Activated naive CD4-positive, alpha-beta T cell treated with anti-CD3 and anti-CD28 coated beads for 36 hours (primary cell): Measurements from ENCODE around the gene IGSF6. TPM values are rescaled to one million over a fixed set of nuclear protein-coding genes. Genes with fewer than 3 reads are reported as not detected.

Experiments
- CTCF ChIA-PET: fragments of 350-600 bp; sonication (Branson Sonifier 250); formaldehyde crosslinking; loops from one replicate; lab custom pipeline; 2021; ENCODE audit warnings: antibody characterized with exemption; lab: Charles Lee
- DNase-seq: peaks from one replicate; pipeline ENCODE4 v3.0.0-alpha.2; 2020
- H3K27ac Mint-ChIP-seq: one replicate; pipeline ENCODE4 v1.8.0; 2021; ENCODE audit warnings: mild to moderate bottlenecking, mixed read lengths
- H3K27me3 Mint-ChIP-seq: one replicate; pipeline ENCODE4 v1.8.0; 2021; ENCODE audit warnings: low read depth, mixed read lengths
- H3K36me3 Mint-ChIP-seq: one replicate; pipeline ENCODE4 v1.8.0; 2021; ENCODE audit warnings: low read depth, mixed read lengths
- H3K4me1 Mint-ChIP-seq: one replicate; pipeline ENCODE4 v1.8.0; 2021; ENCODE audit warnings: low read depth, mixed read lengths
- H3K4me3 Mint-ChIP-seq: one replicate; pipeline ENCODE4 v1.8.0; 2021; ENCODE audit warnings: mild to moderate bottlenecking, moderate library complexity, mixed read lengths
- H3K9me3 Mint-ChIP-seq: one replicate; pipeline ENCODE4 v1.8.0; 2021; ENCODE audit warnings: mixed read lengths
- intact Hi-C: fragments of 100-400 bp; cut with micrococcal nuclease; formaldehyde crosslinking; loops from one replicate; pipeline ENCODE4 v1.15.1; 2023
- total RNA-seq, 2 experiments: library from RNA; stranded (reverse); gene quantifications; one replicate each; pipeline ENCODE4 v1.2.3, GENCODE V29; 2021

IGSF6 gene
- total RNA-seq, 2 experiments from 2014 or later, result not detected

DNA sequence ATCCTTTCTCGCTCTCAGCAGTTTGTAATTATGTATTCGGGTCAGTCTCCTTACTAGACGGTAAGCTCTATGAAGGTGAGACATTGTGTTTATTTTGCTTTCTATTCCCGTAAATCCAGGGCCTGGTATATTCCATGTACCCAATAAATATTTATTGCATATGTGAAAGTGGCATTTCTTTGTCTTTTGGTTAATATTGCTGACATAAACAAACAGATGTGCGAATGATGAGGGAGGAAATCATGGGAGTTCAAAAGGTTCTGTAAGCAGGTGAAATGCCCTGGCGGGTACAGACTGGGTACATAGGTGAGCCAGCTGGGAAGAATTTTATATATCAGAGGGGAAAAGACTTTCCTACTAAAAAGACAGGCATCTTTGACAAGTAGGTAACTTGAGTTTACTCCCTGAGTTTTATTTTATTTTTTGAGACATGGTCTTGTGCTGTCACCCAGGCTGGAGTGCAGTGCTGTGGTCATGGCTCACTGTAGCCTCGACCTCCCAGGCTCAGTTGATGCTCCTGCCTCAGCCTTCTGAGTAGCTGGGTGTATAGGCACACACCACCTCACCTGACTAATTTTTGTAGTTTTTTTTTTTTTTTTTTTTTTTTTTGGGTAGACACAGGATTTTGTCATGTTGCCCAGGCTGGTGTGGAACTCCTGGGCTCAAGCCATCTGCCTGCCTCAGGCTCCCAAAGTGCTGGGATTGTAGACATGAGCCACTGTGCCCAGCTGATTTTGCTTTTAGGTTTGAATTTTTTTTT, 58.7 kb downstream of the IGSF6 start:
- Mint-ChIP-seq H3K27ac (no peak overlapping the region), H3K36me3 (peaks cover 1% of the 10 kb centered on the region), H3K27me3 (no peaks in the 10 kb centered on the region), H3K4me1 (peaks cover 20% of the 10 kb centered on the region), H3K4me3 (no peak overlapping the region), H3K9me3 (no peaks in the 10 kb centered on the region)
- intact Hi-C loops, result no loop called here
- CTCF ChIA-PET, result interaction anchor here (0.9 kb wide), 1 partner anchor 10 kb away, joined by 3 read pairs; no protein-coding TSS in a partner anchor
- no peak for DNase-seq

DNA sequence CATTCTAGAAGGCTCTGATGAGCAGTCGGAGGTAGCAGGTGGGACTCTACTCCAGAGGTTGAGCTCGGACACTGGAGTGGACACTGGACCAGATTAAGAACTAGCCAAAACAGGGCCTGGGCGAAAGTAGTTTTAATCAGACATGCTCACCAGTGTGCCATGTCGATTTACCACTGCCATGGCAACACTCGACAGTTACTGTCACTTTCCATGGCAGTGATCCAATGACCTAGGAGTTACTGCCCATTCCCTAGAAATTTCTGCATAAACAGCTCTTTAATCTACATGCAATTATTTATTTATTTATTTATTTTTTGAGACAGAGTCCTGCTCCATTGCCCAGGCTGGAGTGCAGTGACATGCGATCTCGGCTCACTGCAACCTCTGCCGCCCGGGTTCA, 60.2 kb downstream of the IGSF6 start:
- Mint-ChIP-seq H3K4me3 (no peak overlapping the region), H3K27ac (no peak overlapping the region), H3K9me3 (no peaks in the 10 kb centered on the region), H3K4me1 (peaks cover 5% of the 10 kb centered on the region), H3K27me3 (no peaks in the 10 kb centered on the region), H3K36me3 (no peaks in the 10 kb centered on the region)
- CTCF ChIA-PET, result interaction anchor here (0.6 to 1.2 kb wide), 3 partner anchors 9 to 117 kb away, joined by 3 to 4 read pairs (median 3); no protein-coding TSS in a partner anchor
- DNase-seq, result no peak
- intact Hi-C loops, result no loop called here

GRCh38 chr16:21590796-21591195, 61.6 kb downstream of the IGSF6 start:
- H3K4me1 Mint-ChIP-seq, result no peaks in the 10 kb centered on the region
- no peaks in the 10 kb centered on the region for H3K27me3 Mint-ChIP-seq
- CTCF ChIA-PET, result interaction anchor here (2.6 kb wide), 1 partner anchor 66 kb away, joined by 9 read pairs; no protein-coding TSS in a partner anchor
- no peaks in the 10 kb centered on the region for H3K36me3 Mint-ChIP-seq
- no peak overlapping the region for H3K27ac Mint-ChIP-seq
- H3K4me3 Mint-ChIP-seq, result no peak overlapping the region
- DNase-seq, result no peak
- no peaks in the 10 kb centered on the region for H3K9me3 Mint-ChIP-seq
- intact Hi-C loops, result no loop called here

- no peak for DNase-seq
- no peak overlapping the region for H3K27ac Mint-ChIP-seq
- H3K27me3 Mint-ChIP-seq, result no peaks in the 10 kb centered on the region
- intact Hi-C loops, result no loop called here
- no peak overlapping the region for H3K4me3 Mint-ChIP-seq
- CTCF ChIA-PET, result interaction anchor here (0.6 to 2.6 kb wide), 5 partner anchors 51 to 1486 kb away, joined by 3 to 9 read pairs (median 4); no protein-coding TSS in a partner anchor
- H3K36me3 Mint-ChIP-seq, result no peaks in the 10 kb centered on the region
- no peaks in the 10 kb centered on the region for H3K4me1 Mint-ChIP-seq
- no peaks in the 10 kb centered on the region for H3K9me3 Mint-ChIP-seq
Measured at GRCh38 chr16:21590287-21590686, 62.1 kb downstream of the IGSF6 start.

- no peaks in the 10 kb centered on the region for H3K27me3 Mint-ChIP-seq
- CTCF ChIA-PET, result interaction anchor here (1.2 to 2.6 kb wide), 3 partner anchors 52 to 119 kb away, joined by 4 to 9 read pairs (median 8); no protein-coding TSS in a partner anchor
- intact Hi-C loops, result no loop called here
- H3K27ac Mint-ChIP-seq, result no peak overlapping the region
- H3K4me3 Mint-ChIP-seq, result no peak overlapping the region
- no peaks in the 10 kb centered on the region for H3K9me3 Mint-ChIP-seq
- no peak for DNase-seq
- no peaks in the 10 kb centered on the region for H3K36me3 Mint-ChIP-seq
- no peaks in the 10 kb centered on the region for H3K4me1 Mint-ChIP-seq
Measured at GRCh38 chr16:21589551-21589950, 62.9 kb downstream of the IGSF6 start.

Other genes with a start within 250 kb of the IGSF6 start
- 10 to 100 TPM; 82.5 to 85.1 TPM for gene METTL9, start 53.0 kb downstream of the IGSF6 start, total RNA-seq
- gene OTOA, start 11.4 kb upstream of the IGSF6 start, total RNA-seq, result not detected
- 10 to 100 TPM; 91.9 to 94.9 TPM for gene NPIPB4, start 205.1 kb upstream of the IGSF6 start, total RNA-seq